ENCODE results near the gene GLTP. TPM values are rescaled to one million over a fixed set of nuclear protein-coding genes. Genes with fewer than 3 reads are reported as not detected.

GLTP gene
- total RNA-seq, 1 experiment from 2014 or later, result 24.2 TPM

DNA sequence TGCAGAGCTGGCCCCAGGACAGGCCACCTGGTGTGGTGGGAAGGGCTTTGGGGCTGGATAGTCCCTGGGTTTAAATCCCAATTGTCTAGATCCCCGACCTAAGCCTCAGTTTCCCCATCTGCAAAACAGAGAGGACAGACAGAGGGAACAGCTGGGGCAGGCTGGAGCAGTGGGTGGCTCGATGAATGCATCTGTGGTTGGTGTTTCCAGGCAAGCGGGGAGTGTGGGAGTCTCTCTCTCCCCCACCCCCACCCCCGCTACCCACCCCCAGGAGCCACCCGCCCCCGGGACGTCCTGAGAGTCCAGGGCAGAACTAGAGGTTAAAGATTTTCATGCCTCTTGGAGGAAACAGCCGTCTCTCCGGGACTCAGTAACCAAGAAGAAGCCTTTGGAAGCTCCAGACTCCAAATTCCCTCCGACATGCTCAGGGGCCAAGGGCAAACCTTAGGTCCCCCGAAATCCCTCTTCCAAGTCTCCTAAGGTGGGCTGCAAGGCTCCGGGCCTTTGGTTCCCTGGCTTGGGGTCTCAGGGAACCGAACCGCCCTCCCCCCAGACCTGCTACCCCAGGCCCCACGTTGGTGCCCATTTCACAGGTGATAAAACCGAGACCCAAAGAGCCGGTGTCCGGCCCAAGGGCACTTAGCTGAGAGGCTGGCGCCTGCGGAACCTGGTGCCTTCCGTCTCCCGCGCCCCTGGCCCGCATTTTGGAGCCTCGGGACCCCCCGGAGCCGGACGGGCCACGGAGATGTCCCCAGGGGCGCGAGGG lies 47.6 kb downstream of the GLTP start:
- in situ Hi-C loops (cut with HindIII; ENCODE audit: low pct_unique_long_range_greater_than_20kb, low sequenced_read_pairs), result no loop called here
- DNase-seq (ENCODE audit: low read depth), result no peak

DNA sequence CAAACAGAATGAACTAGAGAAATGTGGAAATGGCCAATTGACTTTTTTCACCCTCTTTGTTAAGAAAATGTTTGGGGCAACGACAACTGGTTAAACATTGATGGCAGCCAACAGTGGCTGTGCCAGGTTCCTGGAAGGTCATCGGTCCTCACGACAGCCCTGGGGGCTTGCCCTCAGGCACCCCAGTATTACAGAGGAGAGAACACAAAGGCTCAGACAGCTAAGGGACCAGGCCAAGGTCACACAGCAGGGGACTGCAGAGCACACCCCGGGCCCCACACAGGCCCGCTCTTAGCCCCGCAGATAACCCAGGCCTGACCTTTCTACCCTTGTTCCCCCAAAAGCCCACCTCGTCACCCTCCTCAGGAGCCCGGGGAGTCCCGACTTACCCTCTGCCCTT lies 48.4 kb downstream of the GLTP start:
- in situ Hi-C loops (cut with HindIII; ENCODE audit: low pct_unique_long_range_greater_than_20kb, low sequenced_read_pairs), result no loop called here
- DNase-seq (ENCODE audit: low read depth), result no peak

- in situ Hi-C loops (cut with HindIII; ENCODE audit: low pct_unique_long_range_greater_than_20kb, low sequenced_read_pairs), result no loop called here
- no peak for DNase-seq (ENCODE audit: low read depth)
These were observed 49.0 kb downstream of the GLTP start for GRCh38 chr12:109831365-109831764.

GRCh38 chr12:109830718-109831117 lies 49.6 kb downstream of the GLTP start:
- in situ Hi-C loops (cut with HindIII; ENCODE audit: low pct_unique_long_range_greater_than_20kb, low sequenced_read_pairs), result no loop called here

DNA sequence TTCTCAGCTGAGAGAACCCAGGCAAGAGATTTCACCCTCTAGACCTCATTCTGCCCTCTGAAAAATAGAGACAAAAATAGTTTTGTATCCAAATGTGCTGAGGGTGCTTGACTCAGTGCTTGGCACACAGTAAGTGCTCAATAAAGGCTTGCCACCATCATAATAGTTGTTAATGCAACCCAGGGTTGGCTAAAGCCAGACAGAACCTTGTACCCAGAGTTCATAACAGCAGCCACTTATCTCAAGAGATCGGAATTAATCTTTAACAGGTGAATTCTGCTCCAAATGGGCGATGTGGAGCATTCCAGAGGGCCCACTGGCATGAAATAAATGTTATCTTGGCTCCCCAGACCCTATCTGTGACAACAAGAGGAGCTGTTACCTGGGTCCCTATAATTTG lies 50.1 kb downstream of the GLTP start:
- in situ Hi-C loops (cut with HindIII; ENCODE audit: low pct_unique_long_range_greater_than_20kb, low sequenced_read_pairs), result no loop called here
- DNase-seq (ENCODE audit: low read depth), result no peak

More at GRCh38 chr12:109830718-109831117, 49.6 kb downstream of the GLTP start:
- no peak for DNase-seq (ENCODE audit: low read depth)

DNA sequence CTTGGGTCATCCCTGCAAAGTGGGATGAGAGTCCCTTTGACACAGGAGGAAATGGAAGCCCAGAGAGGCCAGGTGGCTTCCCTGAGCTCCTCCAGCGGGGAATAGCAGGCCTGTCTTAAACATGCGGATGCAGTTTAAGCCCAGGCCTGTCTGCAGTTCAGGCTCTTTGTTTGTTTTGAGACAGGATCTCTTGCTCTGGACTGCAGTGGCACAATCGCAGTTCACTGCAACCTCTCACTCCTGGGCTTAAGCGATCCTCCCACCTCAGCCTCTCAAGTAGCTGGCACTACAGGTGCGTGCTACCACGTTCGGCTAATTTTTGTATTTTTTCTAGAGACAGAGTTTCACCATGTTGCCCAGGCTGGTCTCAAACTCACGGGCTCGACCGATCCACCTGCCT lies 50.7 kb downstream of the GLTP start:
- in situ Hi-C loops (cut with HindIII; ENCODE audit: low pct_unique_long_range_greater_than_20kb, low sequenced_read_pairs), result no loop called here
- no peak for DNase-seq (ENCODE audit: low read depth)

GRCh38 chr12:109828754-109829511 lies 51.4 kb downstream of the GLTP start:
- no peak for DNase-seq (ENCODE audit: low read depth)
- in situ Hi-C loops (cut with HindIII; ENCODE audit: low pct_unique_long_range_greater_than_20kb, low sequenced_read_pairs), result no loop called here

DNA sequence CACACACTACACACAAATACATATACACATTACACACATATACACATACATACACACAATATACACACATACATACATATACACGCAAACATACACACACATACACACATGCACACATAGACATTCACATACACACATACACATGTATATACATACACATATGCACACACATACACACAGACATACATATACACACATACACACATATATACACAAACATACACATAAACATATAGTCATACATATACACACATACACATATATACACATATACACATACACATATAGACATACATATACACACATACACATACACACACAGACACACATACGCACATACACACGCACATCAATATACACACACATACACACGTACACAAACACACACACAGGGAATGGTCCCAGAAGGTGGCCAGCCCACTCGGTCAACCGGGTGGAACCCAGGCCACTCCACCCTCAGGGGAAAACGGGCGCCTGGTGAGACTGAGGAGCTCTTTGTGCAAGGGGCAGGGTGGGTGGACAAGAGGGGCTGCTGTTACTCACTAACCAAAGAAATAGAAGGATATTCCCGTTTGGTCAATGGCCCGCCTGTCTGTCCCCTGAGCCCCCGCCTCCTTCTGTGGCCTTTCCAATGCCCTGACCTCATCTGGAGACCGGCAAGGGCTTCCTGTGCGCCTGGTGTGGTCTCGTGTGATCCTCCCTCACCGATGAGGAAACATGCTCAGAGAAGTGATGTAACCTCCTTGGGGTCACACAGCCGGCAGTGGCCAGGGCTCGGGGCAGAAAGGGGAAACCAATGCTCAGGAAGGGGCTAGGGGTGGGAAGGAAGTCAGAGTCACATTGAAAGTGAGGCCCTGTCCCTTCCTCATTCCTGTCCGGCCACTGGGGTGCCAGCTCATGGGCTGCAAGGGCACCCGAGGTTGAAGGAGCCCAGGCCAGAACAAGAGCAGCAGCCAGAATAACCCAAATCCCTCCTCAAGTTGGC lies 52.5 kb downstream of the GLTP start:
- DNase-seq (ENCODE audit: low read depth), result no peak
- in situ Hi-C loops (cut with HindIII; ENCODE audit: low pct_unique_long_range_greater_than_20kb, low sequenced_read_pairs), result no loop called here

DNA sequence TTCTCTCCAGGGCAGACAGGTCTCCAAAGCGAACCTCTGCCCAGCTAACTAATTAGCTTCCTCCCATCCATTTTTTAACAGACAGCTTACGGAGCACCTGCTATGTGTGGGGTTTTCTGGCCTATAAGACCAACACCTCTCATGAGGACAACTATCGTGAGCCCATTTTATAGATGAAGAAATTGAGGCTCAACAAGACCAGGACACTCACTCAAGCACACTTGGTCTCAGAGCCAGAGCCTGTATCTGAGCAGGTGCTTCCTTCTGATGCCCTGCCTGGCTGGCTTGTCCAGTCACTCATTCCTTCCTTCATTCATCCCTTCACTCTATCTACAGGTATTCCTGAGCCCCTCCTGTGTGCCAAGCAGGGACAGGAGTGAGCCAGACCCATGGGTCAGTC lies 53.3 kb downstream of the GLTP start:
- in situ Hi-C loops (cut with HindIII; ENCODE audit: low pct_unique_long_range_greater_than_20kb, low sequenced_read_pairs), result no loop called here
- no peak for DNase-seq (ENCODE audit: low read depth)

- in situ Hi-C loops (cut with HindIII; ENCODE audit: low pct_unique_long_range_greater_than_20kb, low sequenced_read_pairs), result no loop called here
These were observed 55.6 kb downstream of the GLTP start for GRCh38 chr12:109824731-109825130.

GRCh38 chr12:109822951-109823411 lies 57.4 kb downstream of the GLTP start:
- in situ Hi-C loops (cut with HindIII; ENCODE audit: low pct_unique_long_range_greater_than_20kb, low sequenced_read_pairs), result no loop called here
- no peak for DNase-seq (ENCODE audit: low read depth)

More at GRCh38 chr12:109824731-109825130, 55.6 kb downstream of the GLTP start:
- no peak for DNase-seq (ENCODE audit: low read depth)

DNA sequence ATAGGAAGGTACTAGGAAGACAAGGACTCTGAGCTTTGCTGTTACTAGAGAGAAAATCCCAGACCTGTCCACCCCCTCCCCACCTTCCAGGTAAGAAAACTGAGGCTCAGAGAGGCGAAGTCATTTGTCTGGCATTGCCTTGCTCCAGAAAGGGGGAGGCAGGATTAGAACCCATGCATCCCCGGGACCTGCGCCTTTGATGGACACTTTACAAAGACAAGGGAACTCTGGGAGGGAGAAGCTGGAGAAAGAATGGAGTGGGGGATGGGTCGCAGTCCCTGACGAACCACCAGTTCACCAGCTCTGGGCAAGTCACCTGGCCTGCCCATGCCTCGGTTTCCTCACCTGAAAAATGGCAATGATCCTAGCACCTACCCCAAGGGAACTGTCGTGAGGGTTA lies 57.9 kb downstream of the GLTP start:
- in situ Hi-C loops (cut with HindIII; ENCODE audit: low pct_unique_long_range_greater_than_20kb, low sequenced_read_pairs), result no loop called here
- DNase-seq (ENCODE audit: low read depth), result no peak

GRCh38 chr12:109821968-109822367 lies 58.4 kb downstream of the GLTP start:
- no peak for DNase-seq (ENCODE audit: low read depth)
- in situ Hi-C loops (cut with HindIII; ENCODE audit: low pct_unique_long_range_greater_than_20kb, low sequenced_read_pairs), result no loop called here

GRCh38 chr12:109820816-109821381 lies 59.4 kb downstream of the GLTP start:
- no peak for DNase-seq (ENCODE audit: low read depth)
- in situ Hi-C loops (cut with HindIII; ENCODE audit: low pct_unique_long_range_greater_than_20kb, low sequenced_read_pairs), result no loop called here

GRCh38 chr12:109818905-109819500 lies 61.3 kb downstream of the GLTP start:
- DNase-seq (ENCODE audit: low read depth), result no peak
- in situ Hi-C loops (cut with HindIII; ENCODE audit: low pct_unique_long_range_greater_than_20kb, low sequenced_read_pairs), result no loop called here

GRCh38 chr12:109818253-109818652 lies 62.1 kb downstream of the GLTP start:
- in situ Hi-C loops (cut with HindIII; ENCODE audit: low pct_unique_long_range_greater_than_20kb, low sequenced_read_pairs), result no loop called here
- DNase-seq (ENCODE audit: low read depth), result no peak

DNA sequence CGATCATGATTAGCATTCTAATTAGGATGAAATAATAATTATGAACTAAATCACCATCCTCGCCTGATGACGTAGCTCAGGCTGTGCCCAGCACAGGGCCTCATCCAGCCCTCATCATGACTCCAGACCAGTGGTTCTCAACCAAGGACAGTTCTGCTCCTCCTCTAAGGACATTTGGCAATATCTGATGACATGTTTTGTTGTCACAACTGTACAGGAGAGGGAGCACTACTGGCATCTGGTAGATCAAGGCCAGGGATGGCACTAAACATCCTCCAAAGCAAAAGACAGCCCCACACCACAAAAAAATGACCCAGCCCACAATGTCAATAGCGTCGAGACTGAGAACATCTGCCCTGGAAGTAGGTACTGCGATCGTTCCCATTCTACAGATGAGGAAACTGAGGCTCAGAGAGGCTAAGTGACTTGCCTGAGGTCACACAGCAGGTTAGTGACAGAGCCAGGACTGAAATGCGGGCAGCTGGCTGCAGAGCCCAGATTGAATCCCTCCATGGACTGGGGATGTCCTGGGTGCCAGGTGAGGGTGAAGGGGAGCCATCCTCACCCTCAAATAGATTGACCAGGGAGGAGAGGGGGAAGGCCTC lies 62.6 kb downstream of the GLTP start:
- DNase-seq (ENCODE audit: low read depth), result no peak
- in situ Hi-C loops (cut with HindIII; ENCODE audit: low pct_unique_long_range_greater_than_20kb, low sequenced_read_pairs), result no loop called here
